Ascending aorta (tissue), 2 donors: ENCODE data around the gene ISM1. TPM values are rescaled to one million over a fixed set of nuclear protein-coding genes. Genes with fewer than 3 reads are reported as not detected.

Source experiments
- DNase-seq, 2 donors: peaks; one replicate each; pipeline ENCODE4 v3.0.0-alpha.2; 2019; ENCODE audit warnings: low spot score in 2 of 2
- H3K27ac ChIP-seq, 2 donors: fragments of 200-600 bp; sonication (generic); one replicate each; pipeline ENCODE4 v1.5.1; 2016 to 2017; ENCODE audit warnings: mild to moderate bottlenecking in 1 of 2
- H3K27me3 ChIP-seq: fragments of 200-600 bp; sonication (generic); one replicate; pipeline ENCODE4 v1.5.1; 2017
- H3K36me3 ChIP-seq, 2 donors: fragments of 200-600 bp; sonication (generic); one replicate each; pipeline ENCODE4 v1.5.1; 2016
- H3K4me1 ChIP-seq, 2 donors: fragments of 200-600 bp; sonication (generic); one replicate each; pipeline ENCODE4 v1.5.1; 2016 to 2017; ENCODE audit warnings: mild to moderate bottlenecking in 1 of 2
- H3K4me3 ChIP-seq, 2 donors: fragments of 200-600 bp; sonication (generic); one replicate each; pipeline ENCODE4 v1.5.1; 2016 to 2017; ENCODE audit warnings: mild to moderate bottlenecking in 1 of 2
- H3K9me3 ChIP-seq, 2 donors: fragments of 200-600 bp; sonication (generic); one replicate each; pipeline ENCODE4 v1.5.1; 2016
- intact Hi-C: fragments of 100-400 bp; cut with DNase I; formaldehyde crosslinking; loops from one replicate; pipeline ENCODE4 v1.15.1; 2023
- total RNA-seq: library from RNA; depleted of rRNA; stranded (reverse); fragments of >200 nt; gene quantifications from one replicate; pipeline ENCODE4 v1.1.0, GENCODE V29; 2016
- TF ChIP-seq, protein P1 (sequence below), 3 experiments: fragments of 200-600 bp in 2 of 3; fragments of 450-650 bp in 1 of 3; sonication (generic) in 2 of 3; IDR thresholded peaks; one replicate each; pipeline ENCODE4 v1.5.1; 2016 to 2019; ENCODE audit warnings: antibody characterized with exemption in 3 of 3, mild to moderate bottlenecking in 1 of 3, moderate library complexity in 1 of 3

Gene ISM1
- total RNA-seq, 1 donor from 2014 or later = 60.1 TPM

DNA sequence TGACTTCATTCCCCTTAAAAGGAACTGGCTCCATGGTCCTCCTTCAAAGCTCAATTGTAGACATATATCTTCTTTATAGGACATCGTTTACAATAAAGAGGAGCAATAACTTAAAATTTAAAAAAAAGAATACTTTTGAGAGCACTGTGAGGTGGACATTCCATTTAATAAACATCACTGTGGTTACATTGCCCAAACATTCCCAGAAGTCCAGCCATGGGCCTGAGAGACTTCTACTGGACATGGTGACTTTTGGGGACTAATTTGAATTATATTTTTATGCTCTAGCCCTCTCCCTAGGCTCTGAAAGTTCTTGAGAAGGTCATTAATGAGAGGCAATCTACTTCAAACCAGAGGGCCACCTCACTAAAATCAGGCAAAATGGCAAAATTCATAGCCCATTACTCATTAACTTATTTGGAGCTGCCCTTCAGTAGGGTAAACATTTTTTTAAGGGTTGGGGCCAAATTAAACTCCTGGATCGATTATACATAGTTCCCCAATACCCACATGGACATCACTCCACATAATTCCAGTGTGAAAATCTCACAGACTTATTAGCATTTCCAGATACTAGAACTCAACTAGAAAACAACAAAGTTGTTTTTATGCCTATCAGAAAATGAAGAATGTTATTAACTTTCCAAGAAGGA, 17.1 kb downstream of the ISM1 start:
- H3K27me3 ChIP-seq = no peaks in the 10 kb centered on the region
- H3K9me3 ChIP-seq = no peaks in the 10 kb centered on the region
- intact Hi-C loops = no loop called here
- no peaks in the 10 kb centered on the region for H3K36me3 ChIP-seq
- TF ChIP-seq, protein P1, sequence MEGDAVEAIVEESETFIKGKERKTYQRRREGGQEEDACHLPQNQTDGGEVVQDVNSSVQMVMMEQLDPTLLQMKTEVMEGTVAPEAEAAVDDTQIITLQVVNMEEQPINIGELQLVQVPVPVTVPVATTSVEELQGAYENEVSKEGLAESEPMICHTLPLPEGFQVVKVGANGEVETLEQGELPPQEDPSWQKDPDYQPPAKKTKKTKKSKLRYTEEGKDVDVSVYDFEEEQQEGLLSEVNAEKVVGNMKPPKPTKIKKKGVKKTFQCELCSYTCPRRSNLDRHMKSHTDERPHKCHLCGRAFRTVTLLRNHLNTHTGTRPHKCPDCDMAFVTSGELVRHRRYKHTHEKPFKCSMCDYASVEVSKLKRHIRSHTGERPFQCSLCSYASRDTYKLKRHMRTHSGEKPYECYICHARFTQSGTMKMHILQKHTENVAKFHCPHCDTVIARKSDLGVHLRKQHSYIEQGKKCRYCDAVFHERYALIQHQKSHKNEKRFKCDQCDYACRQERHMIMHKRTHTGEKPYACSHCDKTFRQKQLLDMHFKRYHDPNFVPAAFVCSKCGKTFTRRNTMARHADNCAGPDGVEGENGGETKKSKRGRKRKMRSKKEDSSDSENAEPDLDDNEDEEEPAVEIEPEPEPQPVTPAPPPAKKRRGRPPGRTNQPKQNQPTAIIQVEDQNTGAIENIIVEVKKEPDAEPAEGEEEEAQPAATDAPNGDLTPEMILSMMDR (IDR thresholded peaks at IDR 0.05) = no peak
- H3K27ac ChIP-seq = no peak overlapping the region
- H3K4me3 ChIP-seq = no peak overlapping the region
- no peaks in the 10 kb centered on the region for H3K4me1 ChIP-seq
- DNase-seq = no peak

DNA sequence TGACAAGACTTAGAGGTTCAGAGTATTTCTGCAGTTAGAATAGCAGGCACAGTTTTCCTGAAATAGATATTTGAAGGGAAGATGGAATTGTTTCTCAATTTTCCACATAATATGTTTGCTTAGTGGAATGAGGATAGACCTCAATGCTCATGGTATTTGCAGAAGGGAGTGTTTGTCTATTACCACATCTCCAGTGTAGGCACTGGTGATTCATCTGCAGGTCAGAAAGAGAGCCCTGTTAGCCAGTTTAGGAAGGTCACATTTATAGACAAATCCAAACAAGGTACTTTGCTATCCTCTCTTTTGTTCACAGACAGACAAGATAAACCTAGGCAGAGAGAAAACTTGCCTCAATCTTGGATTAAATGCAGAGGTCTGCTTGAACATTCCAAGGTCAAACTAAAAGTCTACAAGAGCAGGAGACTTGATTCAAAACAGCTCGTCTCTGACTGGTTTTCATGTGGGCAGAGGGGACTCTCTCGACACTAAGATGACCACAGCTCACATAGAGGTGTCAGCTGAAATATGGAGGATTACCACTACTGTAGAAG, 22.8 kb downstream of the ISM1 start:
- Histone ChIP-seq H3K27me3 (no peaks in the 10 kb centered on the region), H3K4me3 (no peak overlapping the region), H3K36me3 (no peaks in the 10 kb centered on the region), H3K9me3 (no peaks in the 10 kb centered on the region), H3K27ac (no peak overlapping the region), H3K4me1 (no peaks in the 10 kb centered on the region)
- intact Hi-C loops = no loop called here
- DNase-seq = no peak
- TF ChIP-seq, protein P1 (IDR thresholded peaks at IDR 0.05) = no peak

DNA sequence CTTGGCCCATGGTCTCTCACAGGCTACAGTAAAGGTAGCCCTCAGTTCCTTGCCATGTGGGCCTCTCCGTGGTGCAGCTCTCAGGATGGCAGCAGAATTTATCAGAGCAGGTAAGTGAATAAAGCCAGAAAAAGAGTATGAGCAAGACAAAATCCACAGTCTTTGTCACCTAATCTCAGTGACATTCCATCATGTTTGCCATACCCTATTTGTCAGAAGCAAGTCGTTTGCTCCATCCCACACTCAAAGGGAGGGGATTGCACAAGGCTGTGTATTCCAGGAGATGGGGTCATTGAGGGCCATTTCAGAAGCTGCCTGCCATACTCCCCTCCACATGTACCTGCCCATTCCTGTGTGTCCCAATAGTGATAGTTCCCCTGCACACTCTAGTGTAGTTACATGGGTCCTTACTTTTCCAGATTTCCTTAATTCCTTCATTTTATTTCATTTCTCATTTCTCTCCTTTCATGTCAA, 24.2 kb downstream of the ISM1 start:
- H3K4me1 ChIP-seq = no peaks in the 10 kb centered on the region
- H3K4me3 ChIP-seq = no peak overlapping the region
- no peaks in the 10 kb centered on the region for H3K9me3 ChIP-seq
- no peaks in the 10 kb centered on the region for H3K36me3 ChIP-seq
- TF ChIP-seq, protein P1 (IDR thresholded peaks at IDR 0.05) = no peak
- no peaks in the 10 kb centered on the region for H3K27me3 ChIP-seq
- DNase-seq = no peak
- intact Hi-C loops = no loop called here
- H3K27ac ChIP-seq = no peak overlapping the region

DNA sequence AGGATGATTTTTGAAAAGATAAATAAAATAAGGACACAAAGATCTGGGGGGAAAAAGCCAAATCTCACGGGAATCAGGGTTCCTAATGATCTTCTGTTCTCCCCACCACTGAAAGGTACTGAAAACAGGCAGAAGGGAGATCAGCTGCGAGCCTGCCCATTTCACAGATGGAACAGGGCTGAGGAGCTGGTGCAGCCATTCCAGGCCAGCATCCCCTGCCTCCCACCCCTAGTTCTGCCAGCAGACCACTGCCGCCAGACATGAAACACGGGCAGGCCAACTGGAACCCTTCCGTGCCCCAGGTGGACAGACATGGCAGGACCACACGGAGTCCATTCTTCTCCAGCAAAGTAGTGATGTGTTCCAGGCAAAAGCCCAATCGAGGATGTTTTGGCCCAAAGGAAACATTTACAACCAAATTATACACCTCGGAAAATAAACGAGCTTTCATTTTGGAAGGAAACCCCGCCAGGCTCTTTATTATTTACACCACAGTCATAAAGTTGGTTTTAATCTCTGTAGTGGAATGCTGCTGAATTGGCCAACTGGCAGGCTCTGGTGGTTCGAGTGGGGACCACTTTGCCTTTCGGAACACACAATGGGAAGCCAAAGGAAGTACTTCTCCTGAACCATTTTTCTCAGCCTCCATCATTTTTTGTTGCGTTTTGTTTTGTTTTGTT, 28.2 kb downstream of the ISM1 start:
- no peaks in the 10 kb centered on the region for H3K27me3 ChIP-seq
- intact Hi-C loops = no loop called here
- no peaks in the 10 kb centered on the region for H3K9me3 ChIP-seq
- H3K4me1 ChIP-seq = no peaks in the 10 kb centered on the region
- no peaks in the 10 kb centered on the region for H3K36me3 ChIP-seq
- no peak overlapping the region for H3K4me3 ChIP-seq
- H3K27ac ChIP-seq = no peak overlapping the region
- TF ChIP-seq, protein P1 (IDR thresholded peaks at IDR 0.05) = no peak
- no peak for DNase-seq

DNA sequence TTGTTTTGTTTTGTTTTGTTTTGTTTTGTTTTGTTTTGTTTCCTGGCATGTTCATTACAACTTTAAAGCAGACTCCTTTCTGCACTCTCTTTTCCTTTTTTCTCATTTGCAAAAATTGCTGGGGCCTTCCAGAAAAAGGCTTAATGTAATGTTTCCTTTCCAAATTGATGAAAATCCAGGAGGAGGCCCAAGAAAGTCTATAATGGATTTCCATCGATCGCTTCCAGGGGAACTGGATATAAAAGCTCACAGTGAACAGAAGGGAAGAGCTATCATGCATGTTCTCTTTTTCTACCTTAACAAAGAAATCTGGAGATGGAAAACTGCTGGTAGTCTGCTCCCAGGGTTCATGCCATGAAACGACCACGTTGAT, 28.7 kb downstream of the ISM1 start:
- no peaks in the 10 kb centered on the region for H3K36me3 ChIP-seq
- intact Hi-C loops = no loop called here
- no peaks in the 10 kb centered on the region for H3K4me1 ChIP-seq
- no peak for DNase-seq
- H3K4me3 ChIP-seq = no peak overlapping the region
- no peaks in the 10 kb centered on the region for H3K27me3 ChIP-seq
- H3K27ac ChIP-seq = no peak overlapping the region
- no peaks in the 10 kb centered on the region for H3K9me3 ChIP-seq
- TF ChIP-seq, protein P1 (IDR thresholded peaks at IDR 0.05) = no peak
